Measurements from ENCODE around the gene IPPK. TPM values are rescaled to one million over a fixed set of nuclear protein-coding genes. Genes with fewer than 3 reads are reported as not detected.

IPPK gene
- total and polyA plus RNA-seq, 5 donors from 2014 or later = 3.8 to 9.2 (median 5.5) TPM

- Mint-ChIP-seq H3K9me3 (peaks cover 0 to 17% (median 4%) of the 10 kb centered on the region in 7 donors), H3K4me3 (no peak overlapping the region), H3K36me3 (peaks cover 8% of the 10 kb centered on the region), H3K27ac (no peak overlapping the region), H3K27me3 (no peaks in the 10 kb centered on the region), H3K4me1 (no peaks in the 10 kb centered on the region)
- Histone ChIP-seq H3K27ac (ENCODE audit: insufficient read depth, low read length, poor library complexity, severe bottlenecking) (no peak overlapping the region), H3K36me3 (ENCODE audit: control insufficient read depth, insufficient read depth, low read length) (no peaks in the 10 kb centered on the region), H3K9me3 (ENCODE audit: control insufficient read depth in 2 of 2, low read length in 2 of 2) (peaks cover 2 to 7% of the 10 kb centered on the region in 2 experiments), H3K4me1 (ENCODE audit: control insufficient read depth, insufficient read depth, low read length, poor library complexity, severe bottlenecking) (no peaks in the 10 kb centered on the region), H3K4me3 (ENCODE audit: low read depth, low read length) (no peak overlapping the region), H3K27me3 (ENCODE audit: control insufficient read depth, insufficient read depth, low read length) (no peaks in the 10 kb centered on the region)
- no peak for ATAC-seq (ENCODE audit: low read depth in 2 of 2)
- no peak for DNase-seq
Observed at GRCh38 chr9:92564982-92565381, 104.9 kb downstream of the IPPK start.

- Mint-ChIP-seq H3K27me3 (no peaks in the 10 kb centered on the region), H3K27ac (no peak overlapping the region), H3K4me1 (no peaks in the 10 kb centered on the region), H3K9me3 (peaks cover 0 to 16% (median 4%) of the 10 kb centered on the region in 7 donors), H3K36me3 (peaks cover 8% of the 10 kb centered on the region), H3K4me3 (no peak overlapping the region)
- Histone ChIP-seq H3K4me1 (ENCODE audit: control insufficient read depth, insufficient read depth, low read length, poor library complexity, severe bottlenecking) (no peaks in the 10 kb centered on the region), H3K9me3 (ENCODE audit: control insufficient read depth in 2 of 2, low read length in 2 of 2) (peaks cover 2 to 7% of the 10 kb centered on the region in 2 experiments), H3K27me3 (ENCODE audit: control insufficient read depth, insufficient read depth, low read length) (no peaks in the 10 kb centered on the region), H3K36me3 (ENCODE audit: control insufficient read depth, insufficient read depth, low read length) (no peaks in the 10 kb centered on the region), H3K4me3 (ENCODE audit: low read depth, low read length) (no peak overlapping the region), H3K27ac (ENCODE audit: insufficient read depth, low read length, poor library complexity, severe bottlenecking) (no peak overlapping the region)
- no peak for DNase-seq
- ATAC-seq (ENCODE audit: low read depth in 2 of 2) = no peak
Observed at GRCh38 chr9:92564504-92564903, 105.4 kb downstream of the IPPK start.

Other genes with a start within 250 kb of the IPPK start
- gene OMD, start 245.7 kb downstream of the IPPK start, total RNA-seq = not detected
- gene OMD, start 245.7 kb downstream of the IPPK start, polyA plus RNA-seq = under 1 TPM in 1 of 4 donors, not detected in 3; 0.13 TPM
- not detected for gene ASPN, start 187.6 kb downstream of the IPPK start, total RNA-seq
- not detected for gene ASPN, start 187.6 kb downstream of the IPPK start, polyA plus RNA-seq
- not detected for gene ECM2, start 134.1 kb downstream of the IPPK start, total RNA-seq
- gene ECM2, start 134.1 kb downstream of the IPPK start, polyA plus RNA-seq = not detected
- 29.3 TPM for gene BICD2, start 94.7 kb upstream of the IPPK start, total RNA-seq
- 1 to 10 TPM; 5.6 to 9.8 (median 7.6) TPM for gene BICD2, start 94.7 kb upstream of the IPPK start, polyA plus RNA-seq
- gene ZNF484, start 207.9 kb upstream of the IPPK start, total RNA-seq = 16.5 TPM
- 1 to 10 TPM; 3.7 to 6.3 (median 4.5) TPM for gene ZNF484, start 207.9 kb upstream of the IPPK start, polyA plus RNA-seq